OCI-M1 (cell line): ENCODE results near the gene CENPX.

ENCODE experiments used
- DNase-seq: peaks from one replicate; lab custom pipeline; 2025; lab: John Stamatoyannopoulos, UW

CENPX gene

DNA sequence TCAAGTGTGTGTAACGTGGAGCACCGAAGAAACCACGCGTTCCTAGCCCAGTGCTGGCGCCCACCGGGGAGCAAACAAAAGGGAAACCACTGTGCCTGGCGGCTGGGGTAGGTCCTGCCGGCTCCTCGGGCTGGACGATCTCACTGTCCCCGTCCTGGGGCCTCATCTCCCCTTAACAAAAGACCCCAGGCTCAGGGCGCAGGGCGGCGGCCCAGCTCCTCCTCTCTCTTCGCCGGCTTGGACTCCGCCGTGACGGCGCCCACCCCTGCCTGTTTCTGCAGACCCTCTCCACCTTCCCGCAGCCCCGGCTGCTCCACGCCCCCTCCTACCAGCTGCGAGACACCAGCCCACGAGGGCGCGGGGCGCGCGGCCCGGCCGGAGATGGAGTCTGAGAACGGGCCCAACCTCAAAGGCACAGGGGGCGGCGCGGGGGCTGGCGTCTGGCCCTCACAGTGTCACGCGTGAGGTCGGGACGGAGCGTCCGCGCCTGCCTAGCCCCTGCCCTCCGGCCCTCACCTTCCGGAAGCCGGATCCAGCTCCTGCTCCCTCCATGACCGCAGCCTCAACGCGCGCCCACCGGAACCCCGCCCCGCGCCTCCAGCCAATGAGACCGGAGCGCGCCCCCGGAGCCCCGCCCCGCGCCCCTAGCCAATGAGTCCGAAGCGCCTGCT, at the start of gene CENPX:
Gene CENPX, minus strand, starts transcription at position 569 of the 671 bp plus-strand sequence. Its CDS starts 17 bp downstream, at position 552.
- DNase-seq, result peak; percentile 41

- no peak for DNase-seq
These were observed 47.9 kb upstream of the CENPX start for GRCh38 chr17:82070611-82071010.

DNA sequence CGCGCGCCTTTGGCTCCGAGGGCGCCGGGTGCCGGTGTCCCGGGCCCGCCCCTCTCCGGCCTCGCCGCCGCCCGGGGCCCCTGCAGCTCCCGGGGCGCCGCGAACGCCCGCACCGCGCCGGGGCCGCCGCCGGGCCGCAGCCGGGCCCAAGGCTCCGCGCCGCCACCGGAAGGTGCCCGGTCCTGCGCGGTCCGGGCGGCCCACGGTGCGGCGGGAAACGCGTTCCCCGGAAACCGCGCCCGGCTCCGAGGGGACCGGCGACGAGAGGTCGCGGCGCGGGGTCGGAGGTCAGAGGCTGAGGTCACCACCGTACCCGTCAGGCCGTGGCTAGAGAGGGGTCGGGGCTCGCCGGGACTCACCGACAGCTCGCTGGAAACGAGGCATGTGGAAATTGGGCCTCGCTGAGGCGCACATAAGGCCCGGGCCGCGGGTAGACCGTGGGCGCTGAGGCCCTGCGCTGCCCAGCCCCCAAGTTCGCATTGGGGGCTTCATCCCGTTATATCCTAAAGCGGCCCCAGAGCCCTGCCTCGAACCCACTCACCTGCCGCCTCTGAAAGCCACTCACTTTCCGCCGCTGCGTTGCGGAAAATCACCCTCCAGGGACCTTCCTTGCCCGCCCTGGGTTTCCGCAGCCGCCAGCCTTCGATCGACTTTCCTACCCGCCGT, 43.1 kb upstream of the CENPX start, which contains the start of gene DUS1L:
Gene DUS1L, minus strand, starts transcription at position 167 of the 666 bp plus-strand sequence. CDS start 745 bp downstream, outside the sequence.
- DNase-seq, result peak; percentile 73

GRCh38 chr17:82065193-82065637, 42.5 kb upstream of the CENPX start:
- no peak for DNase-seq

- DNase-seq, result no peak
These were observed 41.9 kb upstream of the CENPX start for GRCh38 chr17:82064433-82065192.

DNA sequence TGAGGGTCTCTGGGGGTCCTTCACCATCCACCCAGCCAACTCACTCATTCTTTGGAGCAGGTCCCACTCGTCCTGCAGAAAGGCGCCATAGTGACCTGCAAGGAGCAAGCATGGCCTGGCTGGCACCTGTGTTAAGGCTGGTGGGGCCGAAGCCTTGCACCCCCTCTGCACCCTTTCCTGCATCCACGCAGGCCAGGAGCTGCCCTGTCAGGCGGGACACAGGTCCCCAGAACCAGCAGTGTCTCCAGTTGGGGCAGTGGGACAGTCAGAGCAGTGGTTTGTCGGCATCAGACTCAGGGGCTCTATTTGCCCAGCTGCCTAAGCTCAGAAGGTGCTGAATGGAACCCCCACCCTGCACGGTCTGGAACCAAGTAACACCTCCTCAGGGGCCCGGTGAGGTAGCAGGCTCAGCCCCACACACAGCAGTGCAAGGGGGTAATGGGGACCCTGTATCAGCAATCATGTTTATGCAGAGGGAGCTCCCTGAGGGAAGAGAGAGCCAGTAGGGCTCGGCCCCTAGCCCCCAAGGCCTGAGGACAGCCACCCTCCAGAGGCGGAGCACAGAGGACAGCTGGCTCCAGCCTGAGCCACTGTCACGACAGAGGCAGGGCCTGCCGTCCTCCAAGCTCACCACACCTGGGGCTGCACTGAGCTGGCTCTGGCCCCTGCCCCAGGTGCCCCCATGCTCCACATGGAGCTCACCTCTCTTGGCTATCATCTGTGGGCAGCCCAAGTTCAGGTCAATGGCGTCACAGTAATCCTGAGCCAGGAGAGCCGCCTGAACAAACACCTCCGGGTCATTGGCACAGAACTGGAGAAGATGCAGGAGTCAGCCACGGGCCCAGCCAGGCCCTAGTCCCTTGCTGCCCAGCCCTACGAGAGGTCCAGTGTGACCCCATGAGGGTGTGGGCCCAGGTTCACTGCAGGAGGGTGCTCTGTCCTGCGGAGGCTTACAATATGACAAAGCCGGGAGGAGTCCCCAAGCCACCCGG, 41.0 kb upstream of the CENPX start:
- DNase-seq, result no peak

DNA sequence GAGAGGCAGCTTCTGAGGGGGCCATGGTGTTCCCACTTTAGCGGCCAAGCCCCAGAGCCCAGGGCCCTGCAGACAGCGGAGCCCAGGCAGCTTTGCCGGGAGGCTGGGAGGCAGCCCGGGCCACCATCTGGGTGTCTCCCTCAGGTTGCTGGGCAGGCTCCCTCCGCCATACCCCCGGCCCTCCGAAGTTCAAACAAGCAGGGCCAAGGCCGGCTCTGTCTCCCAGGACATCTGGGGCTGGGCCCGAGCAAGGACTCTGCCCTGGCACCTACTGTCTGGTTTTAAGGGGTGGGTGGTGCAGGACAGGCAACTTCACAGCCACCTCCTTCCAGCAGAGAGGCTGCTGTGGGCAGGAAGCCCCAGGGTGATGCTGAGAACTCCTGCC, 40.3 kb upstream of the CENPX start:
- DNase-seq, result no peak

DNA sequence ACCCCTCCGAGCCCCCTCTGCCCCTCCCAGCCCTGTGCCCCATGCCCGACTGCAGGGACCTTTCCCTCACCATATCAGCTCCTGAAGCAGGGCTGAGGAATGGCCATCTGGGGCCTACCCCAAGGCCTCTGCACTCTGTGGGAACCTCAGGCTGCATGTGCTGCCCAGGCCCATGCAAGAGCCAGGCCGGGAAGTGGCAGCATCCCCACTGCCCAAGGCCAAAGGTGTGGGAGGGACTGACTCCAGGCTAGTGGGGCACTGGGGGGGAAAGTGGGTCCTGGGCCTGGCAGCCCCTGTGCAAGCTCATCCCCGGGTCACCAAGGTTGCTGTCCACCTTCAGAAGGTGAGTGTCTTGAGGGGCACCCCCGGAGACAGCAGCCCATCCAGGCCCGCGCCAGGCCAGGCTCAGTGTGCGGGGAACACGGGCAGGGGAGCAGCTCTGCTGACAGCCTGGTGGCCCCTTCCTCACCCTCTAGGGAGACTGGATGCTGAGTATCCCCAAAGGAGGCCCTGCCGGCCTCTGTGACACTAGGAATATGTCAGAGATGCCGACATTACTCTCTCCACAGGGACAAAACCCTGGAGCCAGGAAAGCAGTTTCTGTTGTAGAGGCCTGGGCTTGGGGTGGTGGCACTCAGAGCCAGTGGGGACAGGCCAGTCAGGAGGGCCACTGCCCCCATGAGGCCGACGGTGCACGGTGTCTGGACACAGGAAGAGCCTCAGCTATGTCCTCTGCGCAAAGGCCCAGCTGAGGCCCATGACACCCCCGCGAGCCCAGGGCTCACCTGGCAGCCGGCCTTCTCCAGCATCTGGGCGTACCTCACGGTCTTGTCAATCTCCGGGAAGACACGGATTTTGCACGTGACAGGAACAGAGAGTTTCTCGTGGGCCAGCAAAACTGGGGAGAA, 39.7 kb upstream of the CENPX start:
- no peak for DNase-seq

GRCh38 chr17:82061047-82061925, 38.6 kb upstream of the CENPX start:
- DNase-seq, result no peak

GRCh38 chr17:82060614-82061013, 37.9 kb upstream of the CENPX start:
- no peak for DNase-seq

DNA sequence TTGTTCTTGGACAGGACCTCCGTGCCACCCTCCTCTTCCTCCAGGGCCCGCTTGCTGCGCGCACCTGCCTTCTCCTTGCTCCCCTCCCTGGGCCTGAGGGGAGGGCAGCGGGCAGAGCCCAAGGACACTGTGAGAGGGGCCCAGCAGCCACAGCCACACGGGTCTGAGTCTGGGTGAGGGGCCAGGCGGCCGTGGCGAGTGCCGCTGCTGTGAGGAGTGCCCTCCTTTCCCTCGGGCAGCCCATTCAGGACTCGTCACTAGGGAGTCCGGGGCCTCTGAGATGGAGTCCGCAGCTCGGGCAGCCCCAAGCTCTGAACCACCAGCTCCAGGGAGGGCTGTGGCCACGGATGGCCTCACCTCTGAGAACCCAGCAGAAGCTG, 37.3 kb upstream of the CENPX start:
- no peak for DNase-seq

- no peak for DNase-seq
These were observed 36.8 kb upstream of the CENPX start for GRCh38 chr17:82059272-82060000.

DNA sequence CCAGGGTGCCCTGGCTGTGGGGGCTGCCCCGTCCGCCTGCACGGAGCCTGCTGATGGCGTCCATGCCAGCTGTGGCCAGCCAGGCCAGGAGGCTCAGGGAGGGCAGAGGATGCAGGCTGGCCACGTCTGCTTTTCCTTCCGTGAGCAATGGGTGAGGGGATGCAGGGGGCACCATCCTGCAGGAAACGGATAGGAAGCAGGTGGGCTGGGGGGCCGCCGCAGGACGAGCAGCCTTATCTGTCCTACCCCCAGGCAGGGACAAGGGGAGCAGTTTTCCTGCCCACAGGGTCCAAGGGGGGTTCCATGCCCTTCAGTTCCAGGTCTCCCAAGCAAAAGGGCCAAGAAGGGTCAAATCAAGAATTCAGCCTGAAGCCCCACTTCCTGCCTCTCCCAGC, 36.2 kb upstream of the CENPX start:
- DNase-seq, result no peak

GRCh38 chr17:82058230-82058854, 35.7 kb upstream of the CENPX start:
- no peak for DNase-seq

DNA sequence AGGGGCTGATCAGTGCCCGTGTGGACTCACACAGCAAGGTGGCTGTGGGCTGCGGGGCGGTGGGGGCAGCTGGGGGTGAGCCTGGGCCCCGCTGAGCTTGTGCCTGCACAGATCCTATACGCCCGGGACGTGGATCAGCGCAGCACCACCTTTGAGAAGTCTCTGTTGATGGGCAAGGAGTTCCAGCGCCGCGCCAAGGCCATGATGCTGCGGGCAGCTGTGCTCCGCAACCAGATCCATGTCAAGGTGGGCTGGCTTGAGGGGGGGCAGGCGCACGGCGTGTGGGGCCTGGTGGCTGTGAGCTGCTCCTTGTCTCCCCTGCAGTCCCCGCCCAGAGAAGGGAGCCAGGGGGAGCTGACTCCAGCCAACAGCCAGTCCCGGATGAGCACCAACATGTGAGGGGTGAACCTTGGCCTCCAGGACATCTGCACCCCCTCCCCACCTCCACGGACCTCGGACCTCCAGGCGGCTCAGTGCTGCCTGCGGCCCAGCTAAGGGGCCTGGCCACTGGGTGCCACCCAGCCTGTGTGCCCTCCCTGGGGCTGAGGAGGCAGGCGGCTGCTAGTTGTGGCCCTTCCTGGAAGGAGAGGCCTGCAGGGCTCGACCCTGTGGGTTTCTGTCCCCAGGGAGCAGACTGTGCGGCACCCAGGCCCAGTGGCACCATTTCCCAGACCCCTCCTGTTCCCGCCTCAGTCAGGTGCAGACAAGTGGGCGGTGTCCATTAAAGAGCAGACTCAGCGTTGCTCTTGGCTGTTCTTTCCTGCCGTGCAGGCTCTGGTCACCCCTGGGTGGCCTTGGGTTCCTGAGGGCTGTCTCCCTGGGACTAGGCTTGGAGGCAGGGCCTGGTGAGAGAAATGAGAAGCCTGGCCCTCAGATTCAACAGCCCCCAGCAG, 34.3 kb upstream of the CENPX start:
- no peak for DNase-seq

DNA sequence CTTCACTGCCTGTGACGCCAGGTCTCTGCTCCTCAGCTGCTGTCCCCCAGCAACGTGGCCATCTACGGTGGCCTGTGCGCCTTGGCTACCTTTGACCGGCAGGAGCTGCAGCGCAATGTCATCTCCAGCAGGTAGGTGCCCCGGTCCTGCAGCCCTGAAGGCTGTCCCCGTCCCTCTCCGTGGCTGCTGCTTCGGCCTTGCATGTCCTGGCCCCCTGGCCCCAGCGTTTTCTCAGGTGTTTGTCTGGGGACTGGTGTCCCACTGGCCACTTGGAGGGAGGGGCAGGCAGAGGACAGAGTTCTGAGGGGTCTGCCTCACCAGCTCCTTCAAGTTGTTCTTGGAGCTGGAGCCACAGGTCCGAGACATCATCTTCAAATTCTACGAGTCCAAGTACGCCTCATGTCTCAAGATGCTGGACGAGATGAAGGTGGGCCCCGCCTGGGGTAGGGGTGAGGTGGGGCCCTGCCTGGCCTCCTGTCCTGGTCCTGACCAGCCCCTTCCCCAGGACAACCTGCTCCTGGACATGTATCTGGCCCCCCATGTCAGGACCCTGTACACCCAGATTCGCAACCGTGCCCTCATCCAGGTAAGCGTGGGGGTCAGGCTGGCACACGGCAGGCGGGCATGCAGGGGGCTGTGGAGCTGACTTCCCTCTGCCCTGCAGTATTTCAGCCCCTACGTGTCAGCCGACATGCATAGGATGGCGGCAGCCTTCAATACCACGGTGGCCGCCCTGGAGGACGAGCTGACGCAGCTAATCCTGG, 33.5 kb upstream of the CENPX start:
- DNase-seq, result no peak
